ENCODE measurements around the gene GRB10.

The GRB10 gene

DNA sequence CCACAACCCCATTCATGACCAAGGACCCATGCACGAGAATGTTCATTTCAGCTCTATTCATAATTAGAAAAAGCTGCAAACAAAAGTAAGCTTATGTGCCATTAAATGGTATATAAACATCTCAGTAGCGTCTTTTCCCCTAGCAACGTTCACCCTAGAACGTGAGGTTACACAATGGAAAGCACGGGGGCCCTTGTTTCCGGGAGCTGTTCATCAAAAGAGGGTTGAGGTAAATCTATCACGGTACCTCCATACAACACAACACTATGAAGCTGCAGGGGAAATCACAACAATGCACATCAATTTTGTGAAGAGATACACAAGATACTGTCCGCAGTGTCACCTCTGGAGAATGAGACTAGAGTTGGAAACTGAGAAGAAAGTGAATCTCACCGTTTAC lies 136.6 kb downstream of the GRB10 start:
- Histone ChIP-seq H3K27me3 (ENCODE audit: control insufficient read depth, insufficient read depth, low read length) (no peaks in the 10 kb centered on the region), H3K4me3 (ENCODE audit: low read length) (no peak overlapping the region), H3K9ac (ENCODE audit: low read depth, low read length) (no peak overlapping the region), H3K4me1 (ENCODE audit: control insufficient read depth, insufficient read depth, low read length) (no peaks in the 10 kb centered on the region), H3K4me2 (ENCODE audit: low read length) (no peak overlapping the region), H3K9me3 (replicated peaks; ENCODE audit: low read length) (no peaks in the 10 kb centered on the region), H3K36me3 (ENCODE audit: insufficient read depth, low read length) (no peaks in the 10 kb centered on the region)

GRCh38 chr7:50645186-50645585 lies 137.5 kb downstream of the GRB10 start:
- Histone ChIP-seq H3K4me3 (ENCODE audit: low read length) (no peak overlapping the region), H3K4me2 (ENCODE audit: low read length) (no peak overlapping the region), H3K9ac (ENCODE audit: low read depth, low read length) (no peak overlapping the region), H3K27me3 (ENCODE audit: control insufficient read depth, insufficient read depth, low read length) (no peaks in the 10 kb centered on the region), H3K36me3 (ENCODE audit: insufficient read depth, low read length) (no peaks in the 10 kb centered on the region), H3K9me3 (replicated peaks; ENCODE audit: low read length) (no peaks in the 10 kb centered on the region), H3K4me1 (ENCODE audit: control insufficient read depth, insufficient read depth, low read length) (no peaks in the 10 kb centered on the region)

DNA sequence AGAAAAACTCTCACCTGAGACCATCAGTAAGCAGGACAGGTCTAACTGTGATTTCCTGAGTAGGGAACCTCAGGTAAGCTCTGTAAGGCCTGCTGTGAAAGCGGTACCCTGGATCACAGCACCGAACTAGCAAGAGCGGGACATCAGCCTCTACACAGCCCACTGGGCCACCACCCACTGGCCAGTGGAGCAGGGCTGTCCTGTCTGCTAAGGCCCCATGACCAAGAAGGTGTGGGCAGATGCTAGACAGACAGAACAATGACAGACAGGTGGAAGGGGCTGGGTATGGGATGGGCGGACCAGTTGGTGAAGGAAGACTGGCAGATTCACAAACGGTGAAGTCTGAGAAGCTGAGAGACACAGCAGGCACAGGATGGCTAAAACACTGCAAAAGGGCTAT lies 138.1 kb downstream of the GRB10 start:
- Histone ChIP-seq H3K4me1 (ENCODE audit: control insufficient read depth, insufficient read depth, low read length) (no peaks in the 10 kb centered on the region), H3K4me2 (ENCODE audit: low read length) (no peak overlapping the region), H3K36me3 (ENCODE audit: insufficient read depth, low read length) (peaks cover 3% of the 10 kb centered on the region), H3K4me3 (ENCODE audit: low read length) (no peak overlapping the region), H3K27me3 (ENCODE audit: control insufficient read depth, insufficient read depth, low read length) (no peaks in the 10 kb centered on the region), H3K9me3 (replicated peaks; ENCODE audit: low read length) (no peaks in the 10 kb centered on the region), H3K9ac (ENCODE audit: low read depth, low read length) (no peak overlapping the region)

DNA sequence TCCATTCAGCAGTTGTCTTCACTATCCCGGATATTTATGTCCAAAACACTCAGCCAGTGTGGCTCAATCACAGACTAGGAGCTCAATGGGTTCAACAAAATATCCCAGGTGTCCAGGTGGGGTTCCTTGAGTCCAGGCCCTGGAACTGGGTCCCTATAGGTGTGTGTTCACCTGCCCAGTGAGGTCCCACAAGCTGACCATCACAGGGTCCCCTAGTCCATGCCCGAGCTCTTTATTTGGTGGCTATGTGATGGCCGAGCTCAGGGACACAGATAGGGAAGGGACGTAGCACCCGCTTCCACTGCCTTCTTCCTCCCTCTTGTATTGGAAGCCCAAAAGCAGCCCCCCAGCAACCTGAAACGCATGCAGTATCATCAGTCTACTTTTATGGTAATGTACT lies 138.6 kb downstream of the GRB10 start:
- Histone ChIP-seq H3K9me3 (replicated peaks; ENCODE audit: low read length) (no peaks in the 10 kb centered on the region), H3K36me3 (ENCODE audit: insufficient read depth, low read length) (peaks cover 3% of the 10 kb centered on the region), H3K4me3 (ENCODE audit: low read length) (no peak overlapping the region), H3K9ac (ENCODE audit: low read depth, low read length) (no peak overlapping the region), H3K4me2 (ENCODE audit: low read length) (no peak overlapping the region), H3K4me1 (ENCODE audit: control insufficient read depth, insufficient read depth, low read length) (no peaks in the 10 kb centered on the region), H3K27me3 (ENCODE audit: control insufficient read depth, insufficient read depth, low read length) (no peaks in the 10 kb centered on the region)

GRCh38 chr7:50641442-50642405 lies 141.0 kb downstream of the GRB10 start:
- Histone ChIP-seq H3K36me3 (ENCODE audit: insufficient read depth, low read length) (peaks cover 3% of the 10 kb centered on the region), H3K9ac (ENCODE audit: low read depth, low read length) (no peak overlapping the region), H3K4me2 (ENCODE audit: low read length) (no peak overlapping the region), H3K4me3 (ENCODE audit: low read length) (no peak overlapping the region), H3K9me3 (replicated peaks; ENCODE audit: low read length) (no peaks in the 10 kb centered on the region), H3K4me1 (ENCODE audit: control insufficient read depth, insufficient read depth, low read length) (no peaks in the 10 kb centered on the region), H3K27me3 (ENCODE audit: control insufficient read depth, insufficient read depth, low read length) (no peaks in the 10 kb centered on the region)

DNA sequence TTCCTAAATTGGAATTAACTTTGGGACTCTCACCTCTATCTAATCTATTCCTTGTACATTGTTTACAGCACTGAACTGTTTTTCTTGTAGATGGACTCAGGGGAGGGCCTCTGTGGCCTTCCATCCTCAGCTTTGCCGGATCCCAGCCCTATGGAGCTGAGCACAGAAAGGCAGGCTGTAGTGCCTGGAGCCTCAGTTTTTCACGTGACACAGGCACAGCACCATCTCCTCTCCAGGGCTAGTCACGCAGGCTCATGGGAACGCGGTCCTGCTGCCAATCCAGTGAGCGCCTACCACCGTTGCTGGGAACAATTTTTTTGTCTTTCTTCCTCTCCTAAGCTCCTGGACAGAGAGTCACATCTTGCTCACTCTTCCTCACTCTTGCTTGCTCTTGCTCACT lies 141.9 kb downstream of the GRB10 start:
- H3K9ac ChIP-seq (ENCODE audit: low read depth, low read length), result no peak overlapping the region
- H3K4me1 ChIP-seq (ENCODE audit: control insufficient read depth, insufficient read depth, low read length), result no peaks in the 10 kb centered on the region
- no peaks in the 10 kb centered on the region for H3K9me3 ChIP-seq (replicated peaks; ENCODE audit: low read length)
- H3K4me2 ChIP-seq (ENCODE audit: low read length), result no peak overlapping the region
- H3K36me3 ChIP-seq (ENCODE audit: insufficient read depth, low read length), result peaks cover 3% of the 10 kb centered on the region
- H3K4me3 ChIP-seq (ENCODE audit: low read length), result no peak overlapping the region
- H3K27me3 ChIP-seq (ENCODE audit: control insufficient read depth, insufficient read depth, low read length), result no peaks in the 10 kb centered on the region

DNA sequence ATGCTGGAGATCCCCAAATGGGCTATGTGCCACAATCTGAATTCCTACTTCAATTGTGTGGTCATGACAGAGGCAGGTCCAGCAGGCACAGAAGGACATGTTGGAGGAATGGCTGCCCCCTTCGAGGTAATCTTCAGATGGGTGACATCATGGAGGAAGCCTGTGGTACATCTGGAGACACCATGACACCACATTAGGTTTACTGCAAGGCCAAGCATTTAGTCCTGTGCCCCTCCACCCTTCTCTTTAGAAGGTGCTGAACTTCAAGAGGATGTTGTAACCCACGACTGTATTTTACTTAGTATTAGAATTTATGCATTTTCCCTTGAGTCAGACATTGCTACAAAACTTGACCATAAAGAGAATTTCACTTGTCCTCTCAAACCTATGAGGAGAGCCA lies 142.4 kb downstream of the GRB10 start:
- no peak overlapping the region for H3K4me3 ChIP-seq (ENCODE audit: low read length)
- H3K27me3 ChIP-seq (ENCODE audit: control insufficient read depth, insufficient read depth, low read length), result no peaks in the 10 kb centered on the region
- H3K4me2 ChIP-seq (ENCODE audit: low read length), result no peak overlapping the region

DNA sequence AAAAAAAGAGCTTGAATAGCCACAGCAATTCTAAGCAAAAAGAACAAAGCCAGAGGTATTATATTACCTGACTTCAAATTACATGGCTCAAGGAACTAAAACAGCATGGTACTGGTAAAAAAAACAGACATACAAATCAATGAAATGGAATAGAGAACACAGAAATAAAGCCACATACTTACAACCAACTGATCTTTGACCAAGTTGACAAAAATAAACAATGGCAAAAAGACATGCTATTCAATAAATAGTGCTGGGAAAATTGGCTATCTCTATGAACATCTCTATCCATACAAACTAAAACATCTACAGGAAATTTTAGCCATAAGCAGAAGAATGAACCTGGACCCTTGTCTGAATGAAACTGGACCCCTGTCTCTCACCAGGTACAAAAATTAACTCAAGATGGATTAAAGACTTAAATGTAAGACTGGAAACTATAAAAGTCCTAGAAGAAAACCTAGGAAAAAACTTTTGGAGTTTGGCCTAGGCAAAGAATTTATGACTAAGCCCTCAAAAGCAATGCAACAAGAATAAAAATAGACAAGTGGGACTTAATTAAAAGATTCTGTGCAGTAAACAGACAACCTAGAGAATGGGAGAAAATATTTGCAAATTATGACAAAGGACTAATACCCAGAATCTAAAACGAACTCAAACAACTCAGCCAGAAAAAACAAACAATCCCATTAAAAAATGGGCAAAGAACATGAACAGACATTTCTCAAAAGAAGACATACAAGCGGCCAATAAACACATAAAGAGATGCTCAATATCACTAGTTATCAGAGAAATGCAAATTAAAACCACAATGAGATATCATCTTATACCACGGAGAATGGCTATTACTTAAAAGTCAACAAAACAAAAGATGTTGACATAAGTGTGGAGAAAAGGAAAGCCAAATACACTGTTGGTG lies 144.7 kb downstream of the GRB10 start:
- peaks cover 3% of the 10 kb centered on the region for H3K36me3 ChIP-seq (ENCODE audit: insufficient read depth, low read length)
- H3K27me3 ChIP-seq (ENCODE audit: control insufficient read depth, insufficient read depth, low read length), result no peaks in the 10 kb centered on the region
- H3K4me3 ChIP-seq (ENCODE audit: low read length), result no peak overlapping the region
- peaks cover 3% of the 10 kb centered on the region for H3K4me1 ChIP-seq (ENCODE audit: control insufficient read depth, insufficient read depth, low read length)
- H3K9ac ChIP-seq (ENCODE audit: low read depth, low read length), result no peak overlapping the region
- H3K4me2 ChIP-seq (ENCODE audit: low read length), result no peak overlapping the region
- H3K9me3 ChIP-seq (replicated peaks; ENCODE audit: low read length), result no peaks in the 10 kb centered on the region

More for the DNA sequence above, 142.4 kb downstream of the GRB10 start:
- no peak overlapping the region for H3K9ac ChIP-seq (ENCODE audit: low read depth, low read length)
- no peaks in the 10 kb centered on the region for H3K4me1 ChIP-seq (ENCODE audit: control insufficient read depth, insufficient read depth, low read length)
- peaks cover 3% of the 10 kb centered on the region for H3K36me3 ChIP-seq (ENCODE audit: insufficient read depth, low read length)
- no peaks in the 10 kb centered on the region for H3K9me3 ChIP-seq (replicated peaks; ENCODE audit: low read length)

GRCh38 chr7:50634378-50634777 lies 148.3 kb downstream of the GRB10 start:
- H3K4me3 ChIP-seq (ENCODE audit: low read length), result no peak overlapping the region
- H3K4me2 ChIP-seq (ENCODE audit: low read length), result no peak overlapping the region
- H3K4me1 ChIP-seq (ENCODE audit: control insufficient read depth, insufficient read depth, low read length), result peaks cover 7% of the 10 kb centered on the region
- H3K9ac ChIP-seq (ENCODE audit: low read depth, low read length), result no peak overlapping the region
- H3K9me3 ChIP-seq (replicated peaks; ENCODE audit: low read length), result no peaks in the 10 kb centered on the region
- no peaks in the 10 kb centered on the region for H3K27me3 ChIP-seq (ENCODE audit: control insufficient read depth, insufficient read depth, low read length)
- H3K36me3 ChIP-seq (ENCODE audit: insufficient read depth, low read length), result peaks cover 5% of the 10 kb centered on the region

- Histone ChIP-seq H3K4me1 (ENCODE audit: control insufficient read depth, insufficient read depth, low read length) (peaks cover 7% of the 10 kb centered on the region), H3K9ac (ENCODE audit: low read depth, low read length) (no peak overlapping the region), H3K36me3 (ENCODE audit: insufficient read depth, low read length) (peaks cover 5% of the 10 kb centered on the region), H3K4me2 (ENCODE audit: low read length) (no peak overlapping the region), H3K27me3 (ENCODE audit: control insufficient read depth, insufficient read depth, low read length) (no peaks in the 10 kb centered on the region), H3K9me3 (replicated peaks; ENCODE audit: low read length) (no peaks in the 10 kb centered on the region), H3K4me3 (ENCODE audit: low read length) (no peak overlapping the region)
These were observed 149.3 kb downstream of the GRB10 start for GRCh38 chr7:50633414-50633710.

- peaks cover 11% of the 10 kb centered on the region for H3K4me1 ChIP-seq (ENCODE audit: control insufficient read depth, insufficient read depth, low read length)
- H3K4me2 ChIP-seq (ENCODE audit: low read length), result no peak overlapping the region
- H3K36me3 ChIP-seq (ENCODE audit: insufficient read depth, low read length), result peaks cover 5% of the 10 kb centered on the region
- no peaks in the 10 kb centered on the region for H3K9me3 ChIP-seq (replicated peaks; ENCODE audit: low read length)
- no peak overlapping the region for H3K4me3 ChIP-seq (ENCODE audit: low read length)
- H3K27me3 ChIP-seq (ENCODE audit: control insufficient read depth, insufficient read depth, low read length), result no peaks in the 10 kb centered on the region
- H3K9ac ChIP-seq (ENCODE audit: low read depth, low read length), result no peak overlapping the region
These were observed 149.9 kb downstream of the GRB10 start for GRCh38 chr7:50632561-50633413.

All from skeletal muscle satellite cell (primary cell).